Neural crest cell (in vitro differentiated cells): ENCODE measurements around the gene ZNF366. TPM values are rescaled to one million over a fixed set of nuclear protein-coding genes. Genes with fewer than 3 reads are reported as not detected.

Experiments
- DNase-seq: peaks from one replicate; pipeline ENCODE4 v3.0.0; 2021; ENCODE audit warnings: low read depth, mixed read lengths, low spot score
- H3K27ac Mint-ChIP-seq: one replicate; pipeline ENCODE4 v1.8.0; 2021; ENCODE audit warnings: mild to moderate bottlenecking, mixed read lengths; ENCODE audit not compliant: unreplicated experiment
- H3K27me3 Mint-ChIP-seq: 2 replicates; pipeline ENCODE4 v1.8.0; 2021; ENCODE audit warnings: low read depth, mild to moderate bottlenecking, mixed read lengths
- H3K36me3 Mint-ChIP-seq: 2 replicates; pipeline ENCODE4 v1.8.0; 2021; ENCODE audit warnings: low read depth, mild to moderate bottlenecking, mixed read lengths
- H3K4me1 Mint-ChIP-seq: 2 replicates; pipeline ENCODE4 v1.8.0; 2021; ENCODE audit warnings: mixed read lengths
- H3K4me3 Mint-ChIP-seq: one replicate; pipeline ENCODE4 v1.8.0; 2021; ENCODE audit warnings: mild to moderate bottlenecking, mixed read lengths
- H3K9me3 Mint-ChIP-seq: 2 replicates; pipeline ENCODE4 v1.8.0; 2021; ENCODE audit warnings: mixed read lengths
- total RNA-seq: library from RNA; stranded (reverse); gene quantifications from 2 replicates; pipeline ENCODE4 v1.2.1, GENCODE V29; 2021
- TF ChIP-seq, protein P1 (sequence below): fragments of 200-600 bp; sonication (generic); conservative IDR thresholded peaks from 2 replicates; pipeline ENCODE4 v1.5.0; 2021; ENCODE audit warnings: antibody characterized with exemption, mild to moderate bottlenecking

Gene ZNF366
- total RNA-seq, 1 donor from 2014 or later: not detected

DNA sequence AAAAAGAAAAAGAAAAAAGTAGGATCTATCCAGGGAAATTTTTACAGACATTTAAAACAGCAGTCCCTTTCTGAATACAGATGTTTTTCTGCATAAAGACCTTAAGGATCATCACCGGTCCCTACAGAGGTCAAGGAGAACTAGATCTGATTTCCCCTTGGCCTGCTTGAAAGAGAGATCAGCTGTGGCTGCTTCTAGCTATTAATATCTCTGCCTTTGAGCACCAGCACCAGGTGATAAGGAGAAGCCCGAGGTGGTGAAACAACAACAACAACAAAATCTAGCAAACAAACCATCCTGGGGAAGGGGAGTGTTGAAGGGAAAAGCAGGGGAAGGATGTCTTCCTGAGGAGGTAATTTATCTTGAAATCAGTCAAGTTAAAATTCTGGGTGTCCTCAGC lies 42.1 kb downstream of the ZNF366 start:
- Mint-ChIP-seq H3K36me3 (no peaks in the 10 kb centered on the region), H3K4me1 (peaks cover 20% of the 10 kb centered on the region), H3K4me3 (no peak overlapping the region), H3K9me3 (no peaks in the 10 kb centered on the region), H3K27ac (no peak overlapping the region), H3K27me3 (no peaks in the 10 kb centered on the region)
- TF ChIP-seq, protein P1, sequence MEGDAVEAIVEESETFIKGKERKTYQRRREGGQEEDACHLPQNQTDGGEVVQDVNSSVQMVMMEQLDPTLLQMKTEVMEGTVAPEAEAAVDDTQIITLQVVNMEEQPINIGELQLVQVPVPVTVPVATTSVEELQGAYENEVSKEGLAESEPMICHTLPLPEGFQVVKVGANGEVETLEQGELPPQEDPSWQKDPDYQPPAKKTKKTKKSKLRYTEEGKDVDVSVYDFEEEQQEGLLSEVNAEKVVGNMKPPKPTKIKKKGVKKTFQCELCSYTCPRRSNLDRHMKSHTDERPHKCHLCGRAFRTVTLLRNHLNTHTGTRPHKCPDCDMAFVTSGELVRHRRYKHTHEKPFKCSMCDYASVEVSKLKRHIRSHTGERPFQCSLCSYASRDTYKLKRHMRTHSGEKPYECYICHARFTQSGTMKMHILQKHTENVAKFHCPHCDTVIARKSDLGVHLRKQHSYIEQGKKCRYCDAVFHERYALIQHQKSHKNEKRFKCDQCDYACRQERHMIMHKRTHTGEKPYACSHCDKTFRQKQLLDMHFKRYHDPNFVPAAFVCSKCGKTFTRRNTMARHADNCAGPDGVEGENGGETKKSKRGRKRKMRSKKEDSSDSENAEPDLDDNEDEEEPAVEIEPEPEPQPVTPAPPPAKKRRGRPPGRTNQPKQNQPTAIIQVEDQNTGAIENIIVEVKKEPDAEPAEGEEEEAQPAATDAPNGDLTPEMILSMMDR: no peak
- no peak for DNase-seq

DNA sequence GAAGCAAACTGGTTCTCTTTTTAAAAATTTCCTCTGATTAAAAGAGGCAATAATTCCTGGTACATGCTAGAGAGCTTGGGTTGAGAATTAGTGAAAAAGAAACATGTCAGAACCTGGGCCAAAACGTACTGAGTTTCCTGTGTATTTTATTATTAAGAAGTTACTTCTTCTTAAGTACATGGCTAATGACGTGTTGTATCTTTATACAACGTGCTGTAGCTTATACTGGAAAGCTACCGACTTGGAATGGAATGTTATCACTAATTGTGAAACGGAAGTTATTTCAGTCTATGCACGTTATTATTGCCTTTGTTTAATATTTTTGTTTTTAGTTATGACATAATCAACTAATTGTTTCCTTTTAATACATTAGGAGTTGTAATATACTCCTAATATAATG lies 43.1 kb downstream of the ZNF366 start:
- DNase-seq: no peak
- H3K9me3 Mint-ChIP-seq: peaks cover 2% of the 10 kb centered on the region
- H3K4me1 Mint-ChIP-seq: peaks cover 20% of the 10 kb centered on the region
- no peak overlapping the region for H3K4me3 Mint-ChIP-seq
- H3K36me3 Mint-ChIP-seq: no peaks in the 10 kb centered on the region
- no peaks in the 10 kb centered on the region for H3K27me3 Mint-ChIP-seq
- no peak overlapping the region for H3K27ac Mint-ChIP-seq
- TF ChIP-seq, protein P1: no peak

DNA sequence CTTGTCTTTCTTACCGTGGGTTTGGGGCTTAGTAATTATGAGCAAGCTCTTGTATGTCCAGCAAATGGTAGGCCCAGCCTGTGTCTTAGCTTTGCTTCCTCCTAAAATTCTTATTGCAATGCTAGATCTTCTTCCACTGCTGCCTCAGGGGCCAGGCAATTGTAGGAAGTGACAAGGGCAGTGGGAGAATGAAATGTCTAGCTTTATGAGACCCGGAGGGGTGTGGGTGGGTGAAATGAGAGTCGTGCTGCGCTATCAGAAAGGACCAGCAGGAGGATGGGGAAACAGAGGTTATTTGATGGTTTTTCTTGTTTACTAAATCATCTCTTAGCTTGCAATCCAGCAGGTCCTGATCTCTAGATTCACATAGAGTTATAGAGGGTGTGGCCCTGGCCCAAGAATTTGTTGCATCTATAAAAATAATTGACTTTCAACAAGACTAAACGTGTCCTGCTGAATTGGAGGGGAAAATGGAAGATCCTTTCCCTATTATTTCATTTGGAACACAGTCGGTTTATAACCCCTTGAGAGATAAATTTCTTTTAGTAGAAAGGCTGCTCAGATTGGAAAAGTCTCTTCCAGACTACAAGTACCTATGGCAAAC lies 43.7 kb downstream of the ZNF366 start:
- TF ChIP-seq, protein P1: peak; percentile 53
- no peaks in the 10 kb centered on the region for H3K27me3 Mint-ChIP-seq
- H3K4me3 Mint-ChIP-seq: no peak overlapping the region
- H3K36me3 Mint-ChIP-seq: no peaks in the 10 kb centered on the region
- H3K9me3 Mint-ChIP-seq: peaks cover 3% of the 10 kb centered on the region
- peaks cover 20% of the 10 kb centered on the region for H3K4me1 Mint-ChIP-seq
- DNase-seq: no peak
- no peak overlapping the region for H3K27ac Mint-ChIP-seq

DNA sequence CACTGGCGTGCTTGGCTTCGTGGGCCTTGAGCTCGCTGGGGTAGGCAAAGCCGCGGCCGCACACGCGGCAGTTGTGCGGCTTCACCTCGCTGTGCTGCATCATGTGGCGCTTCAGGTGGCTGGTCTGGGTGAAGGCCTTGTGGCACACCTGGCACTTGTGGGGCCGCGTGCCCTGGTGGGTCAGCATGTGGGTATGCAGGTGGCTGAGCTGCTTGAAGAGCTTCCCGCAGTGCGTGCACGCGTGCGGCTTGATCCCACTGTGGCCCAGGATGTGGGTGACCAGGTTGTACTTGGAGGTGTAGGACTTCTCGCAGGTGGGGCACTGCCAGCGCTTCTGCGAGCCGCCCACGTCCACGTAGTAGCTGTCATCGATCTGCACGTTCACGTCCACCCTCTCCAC lies 46.8 kb downstream of the ZNF366 start:
- Mint-ChIP-seq H3K9me3 (peaks cover 3% of the 10 kb centered on the region), H3K4me1 (peaks cover 10% of the 10 kb centered on the region), H3K27me3 (no peaks in the 10 kb centered on the region), H3K36me3 (no peaks in the 10 kb centered on the region), H3K27ac (no peak overlapping the region), H3K4me3 (no peak overlapping the region)
- no peak for DNase-seq
- TF ChIP-seq, protein P1: no peak

DNA sequence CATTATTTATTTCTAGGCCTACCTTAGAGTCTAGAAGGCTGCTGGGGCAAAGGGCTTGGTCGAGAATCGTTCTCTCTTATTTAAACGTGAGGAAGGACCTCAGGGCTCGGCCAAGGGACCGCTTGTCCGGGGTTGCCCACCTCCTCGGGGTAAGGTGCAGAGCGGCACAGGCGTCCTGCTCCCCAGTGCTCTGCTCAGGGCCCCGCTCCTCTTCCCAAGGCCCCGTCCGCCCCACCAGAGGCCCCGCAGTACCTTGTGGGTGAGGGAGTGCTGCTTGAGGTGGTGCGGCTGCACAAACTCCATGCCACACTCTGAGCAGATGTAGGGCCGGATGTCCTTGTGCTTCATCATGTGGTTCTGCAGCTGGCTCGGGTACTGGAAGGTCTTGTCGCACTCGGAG lies 47.3 kb downstream of the ZNF366 start:
- Mint-ChIP-seq H3K36me3 (no peaks in the 10 kb centered on the region), H3K27me3 (no peaks in the 10 kb centered on the region), H3K27ac (no peak overlapping the region), H3K9me3 (peaks cover 3% of the 10 kb centered on the region), H3K4me1 (peaks cover 10% of the 10 kb centered on the region), H3K4me3 (no peak overlapping the region)
- DNase-seq: no peak
- TF ChIP-seq, protein P1: no peak
